Measurements from ENCODE around the gene GEMIN7. TPM values are rescaled to one million over a fixed set of nuclear protein-coding genes. Genes with fewer than 3 reads are reported as not detected.
A peak's percentile ranks its signal among the peaks of the same experiment; 100 is the strongest.

Gene GEMIN7
- 10 to 100 TPM; 25.3 to 49.7 (median 35.4) TPM for polyA plus RNA-seq
- long read RNA-seq, donor 1, transcript GEMIN7-201 (3 exons, 1,657 nt) = major isoform, 8 of 25 reads
- long read RNA-seq, donor 1, transcript GEMIN7-202 (2 exons, 716 nt) = minor isoform, 6 of 25 reads
- long read RNA-seq, donor 1, transcript GEMIN7-204 (3 exons, 576 nt) = minor isoform, 6 of 25 reads
- long read RNA-seq, donor 1, transcript GEMIN7-203 (2 exons, 848 nt) = minor isoform, 5 of 25 reads
- long read RNA-seq, donor 1, partial matches to known transcripts = 0 of 25 reads
- long read RNA-seq, donor 1, other reads (novel, unspliced or antisense) = 0 of 25 reads
- long read RNA-seq, donor 2, partial matches to known transcripts = 0 of 5 reads
- long read RNA-seq, donor 2, other reads (novel, unspliced or antisense) = 0 of 5 reads
- long read RNA-seq, donor 3, partial matches to known transcripts = 0 of 7 reads
- long read RNA-seq, donor 3, other reads (novel, unspliced or antisense) = 0 of 7 reads
- long read RNA-seq, donor 4 = 0 reads
- long read RNA-seq, donor 5, partial matches to known transcripts = 0 of 4 reads
- long read RNA-seq, donor 5, other reads (novel, unspliced or antisense) = 0 of 4 reads
- long read RNA-seq, donor 6, partial matches to known transcripts = 0 of 5 reads
- long read RNA-seq, donor 6, other reads (novel, unspliced or antisense) = 0 of 5 reads
- long read RNA-seq, donor 7, partial matches to known transcripts = 0 of 7 reads
- long read RNA-seq, donor 7, other reads (novel, unspliced or antisense) = 0 of 7 reads
- long read RNA-seq, donor 8, partial matches to known transcripts = 0 of 1 reads
- long read RNA-seq, donor 8, other reads (novel, unspliced or antisense) = 0 of 1 reads
- long read RNA-seq, donor 9, partial matches to known transcripts = 0 of 3 reads
- long read RNA-seq, donor 9, other reads (novel, unspliced or antisense) = 0 of 3 reads
- long read RNA-seq, donor 10, partial matches to known transcripts = 0 of 8 reads
- long read RNA-seq, donor 10, other reads (novel, unspliced or antisense) = 0 of 8 reads

DNA sequence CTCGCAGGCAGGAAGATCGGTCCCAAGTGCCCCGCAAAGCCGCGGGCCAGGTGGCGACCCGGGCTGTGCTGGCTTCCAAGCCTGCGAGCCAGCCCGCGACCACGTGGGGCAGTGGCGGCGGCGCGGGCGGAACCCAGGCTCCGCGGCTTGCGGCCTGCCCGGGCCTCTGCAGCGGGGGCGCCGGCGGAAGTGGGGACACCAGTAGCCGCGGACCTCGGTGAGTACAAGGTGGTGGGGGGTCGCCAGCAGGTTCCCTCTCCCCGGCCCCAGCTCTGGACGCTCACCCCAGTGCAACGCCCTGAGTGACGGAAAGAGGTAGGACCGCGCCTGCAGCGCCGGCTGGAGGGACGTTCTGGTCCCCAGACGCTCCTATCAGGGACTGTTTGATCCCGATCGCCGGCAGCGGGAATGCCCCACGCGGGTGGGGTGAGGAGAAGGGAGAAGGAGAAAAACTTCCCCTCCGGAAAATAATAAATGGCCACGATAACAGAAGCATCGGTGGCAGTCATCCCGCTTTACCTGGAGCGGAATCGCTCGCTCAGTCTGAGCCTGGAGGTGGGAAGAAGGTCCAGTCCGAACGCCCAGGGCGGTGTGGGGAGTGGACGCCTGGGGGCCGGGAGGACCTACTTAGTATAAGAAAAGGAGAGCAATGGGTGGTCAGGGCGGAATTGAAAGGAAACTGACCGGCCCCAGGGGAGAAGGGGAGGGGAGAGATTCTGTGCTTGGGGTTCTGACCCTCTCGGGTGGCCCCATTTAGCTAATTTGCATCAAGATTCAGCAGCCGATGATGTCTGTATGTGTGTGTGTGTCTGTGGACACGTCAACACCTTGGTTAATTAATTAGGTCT lies at the start of gene GEMIN7:
Gene GEMIN7, plus strand, starts transcription at position 198 of the 848 bp plus-strand sequence. CDS start 10,855 bp downstream, outside the sequence.
- no peaks in the 10 kb centered on the region for H3K27me3 ChIP-seq (ENCODE audit: control insufficient read depth in 3 of 3, insufficient read depth in 3 of 3, low read length in 3 of 3)
- FAIRE-seq (no peak), DNase-seq (peak; percentile 72 to 88)
- H3K4me1 ChIP-seq (ENCODE audit: control insufficient read depth in 3 of 3, insufficient read depth in 2 of 3, low read depth in 1 of 3, low read length in 2 of 3) = peaks cover 2 to 39% (median 15%) of the 10 kb centered on the region in 3 donors
- peak within 1 kb of the TSS; percentile 57 to 92 (median 64) for H3K27ac ChIP-seq (ENCODE audit: low read depth in 1 of 3, low read length in 2 of 3)
- H3K36me3 ChIP-seq (ENCODE audit: control insufficient read depth in 3 of 3, insufficient read depth in 2 of 3, low read depth in 1 of 3, low read length in 3 of 3) = peaks cover 0 to 35% (median 1%) of the 10 kb centered on the region in 3 donors
- peak within 1 kb of the TSS; percentile 65 to 82 (median 81) for H3K4me3 ChIP-seq (ENCODE audit: low read depth in 1 of 3, low read length in 3 of 3)
- no peaks in the 10 kb centered on the region for H3K9me3 ChIP-seq (ENCODE audit: control insufficient read depth in 2 of 2, insufficient read depth in 1 of 2, low read depth in 1 of 2, low read length in 1 of 2)
- WGBS, 3 donors = 0% methylated on average over 40 to 61 of the region's 61 CpGs

- peaks cover 12 to 54% (median 17%) of the 10 kb centered on the region in 3 donors for H3K36me3 ChIP-seq (ENCODE audit: control insufficient read depth in 3 of 3, insufficient read depth in 2 of 3, low read depth in 1 of 3, low read length in 3 of 3)
- no peaks in the 10 kb centered on the region for H3K27me3 ChIP-seq (ENCODE audit: control insufficient read depth in 3 of 3, insufficient read depth in 3 of 3, low read length in 3 of 3)
- no peak overlapping the region for H3K4me3 ChIP-seq (ENCODE audit: low read depth in 1 of 3, low read length in 3 of 3)
- no peak for DNase-seq
- H3K9me3 ChIP-seq (ENCODE audit: control insufficient read depth in 2 of 2, insufficient read depth in 1 of 2, low read depth in 1 of 2, low read length in 1 of 2) = peaks cover 0 to 4% of the 10 kb centered on the region in 2 donors
- H3K4me1 ChIP-seq (ENCODE audit: control insufficient read depth in 3 of 3, insufficient read depth in 2 of 3, low read depth in 1 of 3, low read length in 2 of 3) = no peaks in the 10 kb centered on the region
- FAIRE-seq = no peak
- 93 to 98% (median 95%) methylated on average over 6 of the region's 6 CpGs for WGBS, 3 donors
- no peak overlapping the region for H3K27ac ChIP-seq (ENCODE audit: low read depth in 1 of 3, low read length in 2 of 3)
These were observed 48.2 kb upstream of the GEMIN7 start for GRCh38 chr19:45030825-45031224.

DNA sequence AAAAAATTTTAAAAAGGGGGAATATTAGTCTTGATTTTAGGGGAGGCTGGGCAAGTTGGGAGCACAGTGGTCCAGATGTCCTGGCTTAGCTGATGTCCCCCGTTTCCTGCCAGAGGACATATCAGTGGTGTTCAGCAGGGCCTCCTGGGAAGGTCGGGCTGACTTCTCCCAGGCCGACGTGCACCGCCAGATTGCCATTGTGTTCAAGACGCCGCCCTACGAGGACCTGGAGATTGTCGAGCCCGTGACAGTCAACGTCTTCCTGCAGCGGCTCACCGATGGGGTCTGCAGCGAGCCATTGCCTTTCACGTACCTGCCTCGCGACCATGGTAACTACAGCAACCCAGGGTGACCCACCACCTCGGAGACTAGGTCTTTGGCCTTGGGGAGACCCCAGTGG lies 46.6 kb upstream of the GEMIN7 start:
- FAIRE-seq (no peak), DNase-seq (no peak)
- Histone ChIP-seq H3K36me3 (ENCODE audit: control insufficient read depth in 3 of 3, insufficient read depth in 2 of 3, low read depth in 1 of 3, low read length in 3 of 3) (peaks cover 12 to 61% (median 15%) of the 10 kb centered on the region in 3 donors), H3K27ac (ENCODE audit: low read depth in 1 of 3, low read length in 2 of 3) (no peak overlapping the region), H3K4me1 (ENCODE audit: control insufficient read depth in 3 of 3, insufficient read depth in 2 of 3, low read depth in 1 of 3, low read length in 2 of 3) (no peaks in the 10 kb centered on the region), H3K27me3 (ENCODE audit: control insufficient read depth in 3 of 3, insufficient read depth in 3 of 3, low read length in 3 of 3) (no peaks in the 10 kb centered on the region), H3K9me3 (ENCODE audit: control insufficient read depth in 2 of 2, insufficient read depth in 1 of 2, low read depth in 1 of 2, low read length in 1 of 2) (peaks cover 0 to 5% of the 10 kb centered on the region in 2 donors), H3K4me3 (ENCODE audit: low read depth in 1 of 3, low read length in 3 of 3) (no peak overlapping the region)
- 81 to 94% (median 93%) methylated on average over 18 of the region's 18 CpGs for WGBS, 3 donors

DNA sequence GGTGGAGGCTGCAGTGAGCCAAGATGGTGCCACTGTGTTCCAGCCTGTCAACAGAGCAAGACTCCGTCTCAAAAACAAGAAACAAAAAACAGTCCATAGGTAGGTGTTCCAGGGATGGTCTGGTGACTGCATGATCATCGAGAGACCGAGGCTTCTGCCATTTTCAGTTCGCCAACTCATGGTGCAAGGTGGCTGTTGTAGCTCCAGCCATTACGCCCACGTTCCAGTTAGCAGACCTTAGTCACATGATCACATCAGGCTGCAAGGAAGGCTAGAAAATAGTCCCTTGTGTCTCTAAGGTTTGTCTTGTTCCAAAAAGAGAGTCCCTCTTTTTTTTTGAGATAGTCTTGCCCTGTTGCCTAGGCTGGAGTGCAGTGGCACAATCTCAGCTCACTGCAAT lies 43.3 kb upstream of the GEMIN7 start:
- Histone ChIP-seq H3K27ac (ENCODE audit: low read depth in 1 of 3, low read length in 2 of 3) (no peak overlapping the region), H3K36me3 (ENCODE audit: control insufficient read depth in 3 of 3, insufficient read depth in 2 of 3, low read depth in 1 of 3, low read length in 3 of 3) (peaks cover 8 to 59% (median 8%) of the 10 kb centered on the region in 3 donors), H3K27me3 (ENCODE audit: control insufficient read depth in 3 of 3, insufficient read depth in 3 of 3, low read length in 3 of 3) (no peaks in the 10 kb centered on the region), H3K4me1 (ENCODE audit: control insufficient read depth in 3 of 3, insufficient read depth in 2 of 3, low read depth in 1 of 3, low read length in 2 of 3) (peaks cover 0 to 12% (median 7%) of the 10 kb centered on the region in 3 donors), H3K9me3 (ENCODE audit: control insufficient read depth in 2 of 2, insufficient read depth in 1 of 2, low read depth in 1 of 2, low read length in 1 of 2) (peaks cover 0 to 5% of the 10 kb centered on the region in 2 donors), H3K4me3 (ENCODE audit: low read depth in 1 of 3, low read length in 3 of 3) (no peak overlapping the region)
- 94 to 99% (median 98%) methylated on average over 6 of the region's 6 CpGs for WGBS, 3 donors
- no peak for DNase-seq
- FAIRE-seq = no peak

DNA sequence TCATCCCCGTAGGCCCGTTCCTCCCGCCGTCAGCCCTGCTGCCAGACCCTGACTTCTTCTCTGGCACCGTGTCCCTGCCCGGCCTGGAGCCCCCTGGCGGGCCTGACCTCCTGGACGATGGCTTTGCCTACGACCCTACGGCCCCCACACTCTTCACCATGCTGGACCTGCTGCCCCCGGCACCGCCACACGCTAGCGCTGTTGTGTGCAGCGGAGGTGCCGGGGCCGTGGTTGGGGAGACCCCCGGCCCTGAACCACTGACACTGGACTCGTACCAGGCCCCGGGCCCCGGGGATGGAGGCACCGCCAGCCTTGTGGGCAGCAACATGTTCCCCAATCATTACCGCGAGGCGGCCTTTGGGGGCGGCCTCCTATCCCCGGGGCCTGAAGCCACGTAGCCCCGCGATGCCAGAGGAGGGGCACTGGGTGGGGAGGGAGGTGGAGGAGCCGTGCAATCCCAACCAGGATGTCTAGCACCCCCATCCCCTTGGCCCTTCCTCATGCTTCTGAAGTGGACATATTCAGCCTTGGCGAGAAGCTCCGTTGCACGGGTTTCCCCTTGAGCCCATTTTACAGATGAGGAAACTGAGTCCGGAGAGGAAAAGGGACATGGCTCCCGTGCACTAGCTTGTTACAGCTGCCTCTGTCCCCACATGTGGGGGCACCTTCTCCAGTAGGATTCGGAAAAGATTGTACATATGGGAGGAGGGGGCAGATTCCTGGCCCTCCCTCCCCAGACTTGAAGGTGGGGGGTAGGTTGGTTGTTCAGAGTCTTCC lies 41.5 kb upstream of the GEMIN7 start:
- FAIRE-seq (no peak), DNase-seq (no peak)
- Histone ChIP-seq H3K36me3 (ENCODE audit: control insufficient read depth in 3 of 3, insufficient read depth in 2 of 3, low read depth in 1 of 3, low read length in 3 of 3) (peaks cover 8 to 68% (median 10%) of the 10 kb centered on the region in 3 donors), H3K27me3 (ENCODE audit: control insufficient read depth in 3 of 3, insufficient read depth in 3 of 3, low read length in 3 of 3) (no peaks in the 10 kb centered on the region), H3K4me3 (ENCODE audit: low read depth in 1 of 3, low read length in 3 of 3) (peak overlapping the region in 1 of 3 donors; percentile 89), H3K9me3 (ENCODE audit: control insufficient read depth in 2 of 2, insufficient read depth in 1 of 2, low read depth in 1 of 2, low read length in 1 of 2) (peaks cover 0 to 5% of the 10 kb centered on the region in 2 donors), H3K27ac (ENCODE audit: low read depth in 1 of 3, low read length in 2 of 3) (no peak overlapping the region), H3K4me1 (ENCODE audit: control insufficient read depth in 3 of 3, insufficient read depth in 2 of 3, low read depth in 1 of 3, low read length in 2 of 3) (peaks cover 0 to 16% (median 7%) of the 10 kb centered on the region in 3 donors)
- 91 to 96% (median 94%) methylated on average over 33 to 37 of the region's 37 CpGs for whole genome bisulfite sequencing, 3 donors

DNA sequence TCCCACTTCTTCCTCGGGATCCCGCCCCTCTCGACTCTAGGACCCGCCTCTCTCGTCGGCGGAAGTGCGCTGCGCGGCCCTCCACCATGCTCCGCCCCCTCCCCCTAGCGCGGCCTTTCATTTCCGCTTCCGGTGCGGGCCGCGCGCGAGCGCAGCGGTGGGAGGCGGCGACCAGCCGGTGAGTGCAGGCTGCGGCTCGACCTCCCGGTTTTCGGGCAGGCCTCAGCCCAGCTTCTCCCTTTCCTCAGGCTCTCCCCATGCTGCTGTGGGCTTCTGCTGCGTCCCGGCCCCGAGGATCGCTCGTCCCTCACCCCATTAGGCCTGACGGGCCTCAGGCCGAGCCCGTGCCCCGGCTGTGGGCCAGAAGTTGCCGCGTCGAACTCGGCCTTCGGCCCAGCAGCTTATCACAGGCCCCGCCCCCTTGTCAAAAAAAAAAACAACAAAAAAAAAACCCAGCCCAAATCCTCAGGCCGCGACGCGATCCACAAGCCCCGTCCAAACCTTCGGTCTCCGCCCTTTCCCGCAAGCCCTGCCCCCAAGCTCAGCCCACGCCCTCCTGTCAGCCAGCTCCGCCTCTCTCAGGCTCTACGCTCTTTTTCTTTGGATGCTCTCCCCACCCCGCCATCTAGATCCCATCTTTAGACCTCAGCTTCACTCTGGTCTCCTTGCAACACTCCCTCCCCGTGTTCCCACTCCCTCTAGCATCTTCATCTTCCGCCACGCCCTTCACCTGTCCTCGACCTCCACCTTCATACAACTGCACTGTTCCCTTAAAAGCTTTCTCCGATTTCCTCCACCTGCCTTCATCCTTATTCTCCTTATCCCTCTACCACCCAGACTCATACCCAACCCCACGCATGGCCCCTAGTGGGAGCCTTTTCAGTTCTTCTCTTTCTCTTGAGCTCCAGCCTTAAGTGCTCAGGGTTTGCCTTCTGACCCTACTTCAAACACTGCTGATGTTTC lies 39.8 kb upstream of the GEMIN7 start, which contains the start of gene CLASRP:
Gene CLASRP, plus strand, starts transcription at position 115 of the 963 bp plus-strand sequence. CDS start 1,168 bp downstream, outside the sequence.
- H3K27me3 ChIP-seq (ENCODE audit: control insufficient read depth in 3 of 3, insufficient read depth in 3 of 3, low read length in 3 of 3) = no peaks in the 10 kb centered on the region

More for the DNA sequence above, 39.8 kb upstream of the GEMIN7 start, which contains the start of gene CLASRP:
- peak; percentile 91 to 96 for DNase-seq
- Histone ChIP-seq H3K9me3 (ENCODE audit: control insufficient read depth in 2 of 2, insufficient read depth in 1 of 2, low read depth in 1 of 2, low read length in 1 of 2) (peaks cover 0 to 5% of the 10 kb centered on the region in 2 donors), H3K4me1 (ENCODE audit: control insufficient read depth in 3 of 3, insufficient read depth in 2 of 3, low read depth in 1 of 3, low read length in 2 of 3) (peaks cover 0 to 16% (median 7%) of the 10 kb centered on the region in 3 donors), H3K4me3 (ENCODE audit: low read depth in 1 of 3, low read length in 3 of 3) (peak within 1 kb of the TSS; percentile 73 to 97 (median 89)), H3K36me3 (ENCODE audit: control insufficient read depth in 3 of 3, insufficient read depth in 2 of 3, low read depth in 1 of 3, low read length in 3 of 3) (peaks cover 12 to 69% (median 13%) of the 10 kb centered on the region in 3 donors), H3K27ac (ENCODE audit: low read depth in 1 of 3, low read length in 2 of 3) (peak within 1 kb of the TSS; percentile 93 to 99 (median 95))
- whole genome bisulfite sequencing, 3 donors = 0 to 2% (median 2%) methylated on average over 55 to 62 of the region's 62 CpGs
- FAIRE-seq = no peak

Measured in small intestine (tissue), 16 donors.